ENCODE data around the gene BRD7.

DNA sequence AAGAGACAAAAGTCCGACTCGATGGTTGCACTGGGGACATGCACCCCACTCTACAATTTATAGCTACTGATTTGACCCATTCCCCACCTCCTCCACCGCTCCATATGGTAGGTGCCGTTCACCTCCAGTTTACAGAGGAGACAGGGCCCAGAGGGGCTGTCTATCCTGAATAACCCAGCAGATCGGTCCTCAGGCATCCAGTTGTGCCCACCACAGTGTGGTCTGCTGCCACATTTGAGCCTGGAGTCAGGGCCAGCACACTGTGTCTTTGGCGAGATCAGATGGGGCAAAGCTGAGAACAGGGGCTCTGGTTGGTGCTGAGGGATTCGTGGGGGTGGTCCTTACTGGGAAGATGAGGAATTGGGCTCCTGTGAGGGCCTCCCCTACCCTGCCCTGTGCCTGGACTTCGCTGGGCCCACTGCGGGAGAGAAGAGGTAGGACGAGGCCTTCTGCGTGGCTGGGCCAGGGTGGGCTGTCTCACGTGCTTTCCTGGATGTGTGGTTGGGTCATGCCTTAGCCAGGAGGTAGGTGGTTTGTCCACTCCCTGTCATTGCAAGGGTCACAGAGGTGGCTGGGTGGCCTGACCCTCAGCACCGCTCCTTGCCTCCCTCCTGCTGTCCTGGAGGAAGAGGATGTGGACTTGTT lies 99.6 kb downstream of the BRD7 start:
- TF ChIP-seq, protein P1, sequence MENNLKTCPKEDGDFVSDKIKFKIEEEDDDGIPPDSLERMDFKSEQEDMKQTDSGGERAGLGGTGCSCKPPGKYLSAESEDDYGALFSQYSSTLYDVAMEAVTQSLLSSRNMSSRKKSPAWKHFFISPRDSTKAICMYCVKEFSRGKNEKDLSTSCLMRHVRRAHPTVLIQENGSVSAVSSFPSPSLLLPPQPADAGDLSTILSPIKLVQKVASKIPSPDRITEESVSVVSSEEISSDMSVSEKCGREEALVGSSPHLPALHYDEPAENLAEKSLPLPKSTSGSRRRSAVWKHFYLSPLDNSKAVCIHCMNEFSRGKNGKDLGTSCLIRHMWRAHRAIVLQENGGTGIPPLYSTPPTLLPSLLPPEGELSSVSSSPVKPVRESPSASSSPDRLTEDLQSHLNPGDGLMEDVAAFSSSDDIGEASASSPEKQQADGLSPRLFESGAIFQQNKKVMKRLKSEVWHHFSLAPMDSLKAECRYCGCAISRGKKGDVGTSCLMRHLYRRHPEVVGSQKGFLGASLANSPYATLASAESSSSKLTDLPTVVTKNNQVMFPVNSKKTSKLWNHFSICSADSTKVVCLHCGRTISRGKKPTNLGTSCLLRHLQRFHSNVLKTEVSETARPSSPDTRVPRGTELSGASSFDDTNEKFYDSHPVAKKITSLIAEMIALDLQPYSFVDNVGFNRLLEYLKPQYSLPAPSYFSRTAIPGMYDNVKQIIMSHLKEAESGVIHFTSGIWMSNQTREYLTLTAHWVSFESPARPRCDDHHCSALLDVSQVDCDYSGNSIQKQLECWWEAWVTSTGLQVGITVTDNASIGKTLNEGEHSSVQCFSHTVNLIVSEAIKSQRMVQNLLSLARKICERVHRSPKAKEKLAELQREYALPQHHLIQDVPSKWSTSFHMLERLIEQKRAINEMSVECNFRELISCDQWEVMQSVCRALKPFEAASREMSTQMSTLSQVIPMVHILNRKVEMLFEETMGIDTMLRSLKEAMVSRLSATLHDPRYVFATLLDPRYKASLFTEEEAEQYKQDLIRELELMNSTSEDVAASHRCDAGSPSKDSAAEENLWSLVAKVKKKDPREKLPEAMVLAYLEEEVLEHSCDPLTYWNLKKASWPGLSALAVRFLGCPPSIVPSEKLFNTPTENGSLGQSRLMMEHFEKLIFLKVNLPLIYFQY (CRISPR knock-in tag; IDR thresholded peaks at IDR 0.05; ENCODE audit: borderline replicate concordance), result no peak
- no peak for TF ChIP-seq DPF2 (CRISPR knock-in tag; IDR thresholded peaks at IDR 0.05; ENCODE audit: borderline replicate concordance, low read depth)
- TF ChIP-seq, protein P2, sequence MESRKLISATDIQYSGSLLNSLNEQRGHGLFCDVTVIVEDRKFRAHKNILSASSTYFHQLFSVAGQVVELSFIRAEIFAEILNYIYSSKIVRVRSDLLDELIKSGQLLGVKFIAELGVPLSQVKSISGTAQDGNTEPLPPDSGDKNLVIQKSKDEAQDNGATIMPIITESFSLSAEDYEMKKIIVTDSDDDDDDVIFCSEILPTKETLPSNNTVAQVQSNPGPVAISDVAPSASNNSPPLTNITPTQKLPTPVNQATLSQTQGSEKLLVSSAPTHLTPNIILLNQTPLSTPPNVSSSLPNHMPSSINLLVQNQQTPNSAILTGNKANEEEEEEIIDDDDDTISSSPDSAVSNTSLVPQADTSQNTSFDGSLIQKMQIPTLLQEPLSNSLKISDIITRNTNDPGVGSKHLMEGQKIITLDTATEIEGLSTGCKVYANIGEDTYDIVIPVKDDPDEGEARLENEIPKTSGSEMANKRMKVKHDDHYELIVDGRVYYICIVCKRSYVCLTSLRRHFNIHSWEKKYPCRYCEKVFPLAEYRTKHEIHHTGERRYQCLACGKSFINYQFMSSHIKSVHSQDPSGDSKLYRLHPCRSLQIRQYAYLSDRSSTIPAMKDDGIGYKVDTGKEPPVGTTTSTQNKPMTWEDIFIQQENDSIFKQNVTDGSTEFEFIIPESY (CRISPR knock-in tag; IDR thresholded peaks at IDR 0.05), result no peak
- TF ChIP-seq, protein P3, sequence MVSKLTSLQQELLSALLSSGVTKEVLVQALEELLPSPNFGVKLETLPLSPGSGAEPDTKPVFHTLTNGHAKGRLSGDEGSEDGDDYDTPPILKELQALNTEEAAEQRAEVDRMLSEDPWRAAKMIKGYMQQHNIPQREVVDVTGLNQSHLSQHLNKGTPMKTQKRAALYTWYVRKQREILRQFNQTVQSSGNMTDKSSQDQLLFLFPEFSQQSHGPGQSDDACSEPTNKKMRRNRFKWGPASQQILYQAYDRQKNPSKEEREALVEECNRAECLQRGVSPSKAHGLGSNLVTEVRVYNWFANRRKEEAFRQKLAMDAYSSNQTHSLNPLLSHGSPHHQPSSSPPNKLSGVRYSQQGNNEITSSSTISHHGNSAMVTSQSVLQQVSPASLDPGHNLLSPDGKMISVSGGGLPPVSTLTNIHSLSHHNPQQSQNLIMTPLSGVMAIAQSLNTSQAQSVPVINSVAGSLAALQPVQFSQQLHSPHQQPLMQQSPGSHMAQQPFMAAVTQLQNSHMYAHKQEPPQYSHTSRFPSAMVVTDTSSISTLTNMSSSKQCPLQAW (CRISPR knock-in tag; IDR thresholded peaks at IDR 0.05), result no peak
- TF ChIP-seq YY1 (IDR thresholded peaks at IDR 0.05; ENCODE audit: insufficient read depth, insufficient replicate concordance, low read depth, low read length), result no peak
- TF ChIP-seq, protein P4, sequence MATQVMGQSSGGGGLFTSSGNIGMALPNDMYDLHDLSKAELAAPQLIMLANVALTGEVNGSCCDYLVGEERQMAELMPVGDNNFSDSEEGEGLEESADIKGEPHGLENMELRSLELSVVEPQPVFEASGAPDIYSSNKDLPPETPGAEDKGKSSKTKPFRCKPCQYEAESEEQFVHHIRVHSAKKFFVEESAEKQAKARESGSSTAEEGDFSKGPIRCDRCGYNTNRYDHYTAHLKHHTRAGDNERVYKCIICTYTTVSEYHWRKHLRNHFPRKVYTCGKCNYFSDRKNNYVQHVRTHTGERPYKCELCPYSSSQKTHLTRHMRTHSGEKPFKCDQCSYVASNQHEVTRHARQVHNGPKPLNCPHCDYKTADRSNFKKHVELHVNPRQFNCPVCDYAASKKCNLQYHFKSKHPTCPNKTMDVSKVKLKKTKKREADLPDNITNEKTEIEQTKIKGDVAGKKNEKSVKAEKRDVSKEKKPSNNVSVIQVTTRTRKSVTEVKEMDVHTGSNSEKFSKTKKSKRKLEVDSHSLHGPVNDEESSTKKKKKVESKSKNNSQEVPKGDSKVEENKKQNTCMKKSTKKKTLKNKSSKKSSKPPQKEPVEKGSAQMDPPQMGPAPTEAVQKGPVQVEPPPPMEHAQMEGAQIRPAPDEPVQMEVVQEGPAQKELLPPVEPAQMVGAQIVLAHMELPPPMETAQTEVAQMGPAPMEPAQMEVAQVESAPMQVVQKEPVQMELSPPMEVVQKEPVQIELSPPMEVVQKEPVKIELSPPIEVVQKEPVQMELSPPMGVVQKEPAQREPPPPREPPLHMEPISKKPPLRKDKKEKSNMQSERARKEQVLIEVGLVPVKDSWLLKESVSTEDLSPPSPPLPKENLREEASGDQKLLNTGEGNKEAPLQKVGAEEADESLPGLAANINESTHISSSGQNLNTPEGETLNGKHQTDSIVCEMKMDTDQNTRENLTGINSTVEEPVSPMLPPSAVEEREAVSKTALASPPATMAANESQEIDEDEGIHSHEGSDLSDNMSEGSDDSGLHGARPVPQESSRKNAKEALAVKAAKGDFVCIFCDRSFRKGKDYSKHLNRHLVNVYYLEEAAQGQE (IDR thresholded peaks at IDR 0.05; ENCODE audit: borderline replicate concordance in 1 of 2, low read depth in 1 of 2, low read length in 2 of 2), result no peak
- TF ChIP-seq SRSF1 (optimal IDR thresholded peaks at IDR 0.05; ENCODE audit: low read depth, low read length), result no peak
- TF ChIP-seq, protein P5, sequence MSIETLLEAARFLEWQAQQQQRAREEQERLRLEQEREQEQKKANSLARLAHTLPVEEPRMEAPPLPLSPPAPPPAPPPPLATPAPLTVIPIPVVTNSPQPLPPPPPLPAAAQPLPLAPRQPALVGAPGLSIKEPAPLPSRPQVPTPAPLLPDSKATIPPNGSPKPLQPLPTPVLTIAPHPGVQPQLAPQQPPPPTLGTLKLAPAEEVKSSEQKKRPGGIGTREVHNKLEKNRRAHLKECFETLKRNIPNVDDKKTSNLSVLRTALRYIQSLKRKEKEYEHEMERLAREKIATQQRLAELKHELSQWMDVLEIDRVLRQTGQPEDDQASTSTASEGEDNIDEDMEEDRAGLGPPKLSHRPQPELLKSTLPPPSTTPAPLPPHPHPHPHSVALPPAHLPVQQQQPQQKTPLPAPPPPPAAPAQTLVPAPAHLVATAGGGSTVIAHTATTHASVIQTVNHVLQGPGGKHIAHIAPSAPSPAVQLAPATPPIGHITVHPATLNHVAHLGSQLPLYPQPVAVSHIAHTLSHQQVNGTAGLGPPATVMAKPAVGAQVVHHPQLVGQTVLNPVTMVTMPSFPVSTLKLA (IDR thresholded peaks at IDR 0.05), result no peak
- TF ChIP-seq CEBPB (IDR thresholded peaks at IDR 0.05; ENCODE audit: borderline replicate concordance, low read depth, low read length), result no peak
- no peak for TF ChIP-seq EZH2 (conservative IDR thresholded peaks at IDR 0.05; ENCODE audit: low read depth, low read length)

Measured in HepG2 (cell line).